AG08396 (cell line): ENCODE measurements around the gene MTMR3.
"Not testable (repeated sequence)": the region's sequence is repeated elsewhere in the genome, so short reads cannot be mapped to it uniquely, and the experiment has no call there.

Experiments used
- DNase-seq: peaks from one replicate; pipeline ENCODE4 v3.0.0; 2012; ENCODE audit warnings: low spot score, mixed read lengths

MTMR3 gene

GRCh38 chr22:30056015-30056414 is 173.0 kb downstream of the MTMR3 start:
- DNase-seq: no peak

DNA sequence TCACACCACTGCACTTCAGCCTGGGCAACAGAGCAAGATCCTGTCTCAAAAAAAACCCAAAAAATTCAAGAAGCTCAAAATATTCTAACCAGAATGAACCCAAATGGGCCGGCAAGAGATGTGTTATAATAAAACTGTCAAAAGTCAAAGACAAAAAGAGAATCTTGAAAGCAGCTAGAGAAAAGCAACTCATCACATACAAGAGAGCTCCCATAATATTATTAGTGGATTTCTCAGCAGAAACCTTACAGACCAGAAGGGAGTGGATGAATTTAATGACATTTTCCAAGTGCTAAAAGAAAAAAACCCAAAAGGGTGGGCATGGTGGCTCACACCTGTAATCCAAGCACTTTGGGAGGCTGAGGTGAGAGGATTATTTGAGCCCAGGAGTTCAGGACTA is 174.4 kb downstream of the MTMR3 start:
- DNase-seq: no peak

DNA sequence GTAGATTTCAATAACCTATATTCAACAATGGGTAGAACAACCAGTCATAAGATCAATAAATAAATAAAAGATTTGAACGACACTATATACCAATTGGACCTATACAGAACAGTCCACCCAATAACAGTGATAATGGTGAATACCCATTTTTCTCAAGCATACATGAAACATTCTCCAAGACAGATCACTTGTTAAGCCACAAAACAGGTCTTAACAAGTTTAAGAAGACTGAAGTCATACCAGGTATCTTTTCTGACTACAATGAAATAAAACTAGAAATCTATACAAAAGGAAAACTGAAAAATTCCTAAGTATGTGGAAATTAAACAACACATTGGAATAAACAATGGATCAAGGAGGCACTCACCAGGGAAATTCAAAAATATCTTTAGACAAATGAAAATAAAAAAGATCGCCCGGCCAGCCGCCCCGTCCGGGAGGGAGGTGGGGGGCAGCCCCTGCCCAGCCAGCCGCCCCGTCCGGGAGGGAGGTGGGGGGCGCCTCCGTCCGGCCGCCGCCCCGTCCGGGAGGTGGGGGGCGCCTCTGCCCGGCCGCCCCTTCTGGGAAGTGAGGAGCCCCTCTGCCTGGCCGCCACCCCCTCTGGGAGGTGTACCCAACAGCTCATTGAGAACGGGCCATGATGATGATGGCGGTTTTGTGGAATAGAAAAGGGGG is 176.5 kb downstream of the MTMR3 start:
- DNase-seq: not testable (repeated sequence)

DNA sequence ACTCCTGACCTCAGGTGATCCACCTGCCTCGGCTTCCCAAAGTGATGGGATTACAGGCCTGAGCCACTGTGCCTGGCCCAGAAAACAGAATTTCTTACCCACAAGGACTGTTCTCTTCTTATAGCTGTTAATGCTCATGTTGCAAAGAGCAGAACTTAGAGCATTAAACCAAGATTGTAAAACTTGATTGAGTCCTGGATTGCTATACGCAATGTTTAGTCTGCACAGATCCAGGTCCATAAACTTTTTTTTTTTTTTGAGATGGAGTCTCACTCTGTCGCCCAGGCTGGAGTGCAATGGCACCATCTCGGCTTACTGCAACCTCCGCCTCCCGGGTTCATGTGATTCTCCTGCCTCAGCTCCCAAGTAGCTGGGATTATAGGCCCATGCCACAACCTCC is 178.1 kb downstream of the MTMR3 start:
- not testable (repeated sequence) for DNase-seq

GRCh38 chr22:30062259-30062658 is 179.3 kb downstream of the MTMR3 start:
- DNase-seq: no peak

GRCh38 chr22:30062950-30063349 is 180.0 kb downstream of the MTMR3 start:
- no peak for DNase-seq

GRCh38 chr22:30064172-30064571 is 181.2 kb downstream of the MTMR3 start:
- no peak for DNase-seq

GRCh38 chr22:30073743-30074142 is 190.8 kb downstream of the MTMR3 start:
- DNase-seq: no peak

DNA sequence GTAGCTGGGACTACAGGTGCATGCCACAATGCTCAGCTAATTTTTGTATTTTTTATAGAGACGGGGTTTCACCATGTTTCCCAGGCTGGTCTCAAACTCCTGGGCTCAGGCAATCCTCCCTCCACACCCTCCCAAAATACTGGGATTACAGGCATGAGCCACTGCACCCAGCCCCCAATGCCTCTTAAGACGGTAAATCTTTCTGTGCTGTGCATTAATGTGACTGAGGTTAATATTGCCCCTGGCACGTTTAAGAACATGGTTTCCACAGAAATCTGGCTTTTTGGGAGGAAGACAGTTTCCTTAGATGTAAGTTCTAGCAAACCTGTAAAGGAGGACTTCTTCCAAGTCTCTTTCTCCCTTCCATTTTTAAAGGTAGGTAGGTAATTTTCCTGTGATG is 191.2 kb downstream of the MTMR3 start:
- DNase-seq: no peak

GRCh38 chr22:30074994-30075393 is 192.0 kb downstream of the MTMR3 start:
- no peak for DNase-seq

GRCh38 chr22:30077279-30077880 is 194.4 kb downstream of the MTMR3 start:
- DNase-seq: no peak

GRCh38 chr22:30078320-30079311 is 195.6 kb downstream of the MTMR3 start:
- DNase-seq: no peak

DNA sequence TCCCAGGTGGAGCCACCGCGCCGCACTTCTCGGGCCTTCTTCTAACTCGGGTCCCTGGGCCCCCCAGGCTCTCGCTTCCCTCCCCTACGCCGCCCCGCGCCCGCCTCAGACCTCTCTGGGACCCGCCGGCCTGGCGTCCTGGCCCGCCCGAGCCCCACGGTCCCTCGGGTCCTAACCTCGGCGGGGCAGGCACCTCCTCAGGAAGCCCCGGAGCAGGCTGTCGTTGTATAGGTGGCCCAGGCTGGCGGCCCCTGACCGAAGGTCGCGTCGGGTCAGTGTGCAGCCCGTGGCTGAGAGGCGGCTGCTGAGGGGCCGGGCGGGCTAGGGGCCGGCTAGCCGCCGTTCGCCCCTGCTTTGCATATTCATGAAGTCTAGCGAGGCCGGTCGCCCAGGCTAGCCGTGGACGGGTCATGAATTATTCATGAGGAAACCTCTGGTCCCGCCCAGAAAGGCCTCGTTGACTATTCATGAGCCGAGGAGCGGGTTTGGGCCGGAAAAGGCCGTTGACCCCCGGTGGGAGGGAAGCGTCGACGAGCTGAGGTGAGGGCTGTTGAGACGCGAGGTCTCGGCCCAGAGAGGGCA is 197.1 kb downstream of the MTMR3 start, which contains the start of gene HORMAD2:
HORMAD2 (plus strand) TSS at position 513 of the 582 bp plus-strand sequence. CDS start 13,489 bp downstream, outside the sequence.
- no peak for DNase-seq
